Medulla oblongata (tissue), 1 donor: ENCODE measurements around the gene CASP7.
A peak's percentile ranks its signal among the peaks of the same experiment; 100 is the strongest.
"Not testable (repeated sequence)": the region's sequence is repeated elsewhere in the genome, so short reads cannot be mapped to it uniquely, and the experiment has no call there.

ENCODE experiments used
- DNase-seq: peaks from one replicate; pipeline ENCODE4 v3.0.0-alpha.2; 2015; ENCODE audit errors: extremely low spot score

Gene CASP7

GRCh38 chr10:113679463-113680189, at the start of gene CASP7:
TSS of gene CASP7 (plus strand) at chr10:113679912. CDS start at chr10:113697494, 17,582 bp downstream.
- DNase-seq: peak; percentile 79

GRCh38 chr10:113630929-113631533, 48.7 kb upstream of the CASP7 start:
- DNase-seq: no peak

- no peak for DNase-seq
Observed at GRCh38 chr10:113631684-113632367, 47.9 kb upstream of the CASP7 start.

GRCh38 chr10:113639966-113640365, 39.7 kb upstream of the CASP7 start:
- DNase-seq: no peak

GRCh38 chr10:113641702-113642101, 38.0 kb upstream of the CASP7 start:
- DNase-seq: no peak

- DNase-seq: no peak
Observed at GRCh38 chr10:113643183-113643582, 36.5 kb upstream of the CASP7 start.

GRCh38 chr10:113644185-113645120, 35.3 kb upstream of the CASP7 start:
- no peak for DNase-seq

- DNase-seq: peak; percentile 69
Observed at GRCh38 chr10:113646336-113647201, 33.1 kb upstream of the CASP7 start.

- DNase-seq: no peak
Observed at GRCh38 chr10:113647812-113648211, 31.9 kb upstream of the CASP7 start.

- DNase-seq: no peak
Observed at GRCh38 chr10:113648478-113648877, 31.2 kb upstream of the CASP7 start.

- no peak for DNase-seq
Observed at GRCh38 chr10:113650172-113650571, 29.5 kb upstream of the CASP7 start.

- no peak for DNase-seq
Observed at GRCh38 chr10:113651021-113651420, 28.7 kb upstream of the CASP7 start.

GRCh38 chr10:113651898-113652297, 27.8 kb upstream of the CASP7 start:
- no peak for DNase-seq

- DNase-seq: not testable (repeated sequence)
Observed at GRCh38 chr10:113652456-113652855, 27.3 kb upstream of the CASP7 start.

GRCh38 chr10:113656896-113657295, 22.8 kb upstream of the CASP7 start:
- no peak for DNase-seq

GRCh38 chr10:113657544-113657943, 22.2 kb upstream of the CASP7 start:
- DNase-seq: no peak

GRCh38 chr10:113661332-113661731, 18.4 kb upstream of the CASP7 start:
- DNase-seq: no peak

GRCh38 chr10:113663142-113663541, 16.6 kb upstream of the CASP7 start:
- DNase-seq: no peak

- no peak for DNase-seq
Observed at GRCh38 chr10:113663908-113664307, 15.8 kb upstream of the CASP7 start, which contains the start of gene NRAP. TSS of gene NRAP (minus strand) at chr10:113664041. CDS start at chr10:113663882, 159 bp downstream.

- no peak for DNase-seq
Observed at GRCh38 chr10:113665352-113665751, 14.4 kb upstream of the CASP7 start.
